B cell (primary cell): ENCODE results near the gene OVOL3. TPM values are rescaled to one million over a fixed set of nuclear protein-coding genes. Genes with fewer than 3 reads are reported as not detected.

Source experiments
- ATAC-seq: fragments of 200-7000 bp; cut with Tn5 transposase; one replicate; pipeline ENCODE4 v1.10.0; 2021; ENCODE audit warnings: low read depth, mild to moderate bottlenecking, moderate number of reproducible peaks, moderate library complexity
- CTCF ChIA-PET: fragments of 350-600 bp; sonication (Branson Sonifier 250); formaldehyde crosslinking; loops from one replicate; lab custom pipeline; 2021; ENCODE audit warnings: antibody characterized with exemption, inconsistent platforms; lab: Charles Lee
- POLR2A ChIA-PET: fragments of 350-600 bp; sonication (Branson Sonifier 250); formaldehyde crosslinking; loops from one replicate; lab custom pipeline; 2021; ENCODE audit warnings: antibody characterized with exemption; lab: Charles Lee
- DNase-seq: peaks from one replicate; pipeline ENCODE4 v3.0.0; 2013
- H2AFZ ChIP-seq: 2 replicates; pipeline ENCODE4 v1.6.1; 2012; ENCODE audit warnings: mild to moderate bottlenecking, low read depth, low read length; ENCODE audit not compliant: insufficient read depth, poor library complexity, severe bottlenecking
- H3K27ac ChIP-seq, 2 donors: 1 replicate in 1 of 2; 2 replicates in 1 of 2; pipeline ENCODE4 v1.5.1; 2012 to 2013; ENCODE audit warnings: low read length in 2 of 2, mild to moderate bottlenecking in 2 of 2, moderate library complexity in 1 of 2
- H3K27me3 ChIP-seq, 4 experiments: fragments of 200-600 bp in 1 of 4; sonication (generic) in 1 of 4; replicated peaks in 1 of 4; 1 replicate in 2 of 4; 2 replicates in 2 of 4; pipeline versions ENCODE4 v1.6.1 to v1.7.0; 2013 to 2016; ENCODE audit warnings: low read length in 3 of 4, mild to moderate bottlenecking in 2 of 4, mixed read lengths in 1 of 4, moderate library complexity in 1 of 4; ENCODE audit not compliant: insufficient read depth in 4 of 4, control insufficient read depth in 3 of 4; ENCODE audit errors: control extremely low read depth in 1 of 4
- H3K36me3 ChIP-seq, 2 experiments: replicated peaks in 1 of 2; 1 replicate in 1 of 2; 2 replicates in 1 of 2; pipeline versions ENCODE4 v1.6.1 to v1.7.1; 2013; ENCODE audit warnings: low read length in 1 of 2; ENCODE audit not compliant: insufficient read depth in 2 of 2, control insufficient read depth in 1 of 2; ENCODE audit errors: control extremely low read depth in 1 of 2, extremely low read depth in 1 of 2
- H3K4me1 ChIP-seq, 2 donors: fragments of 200-600 bp in 1 of 2; sonication (generic) in 1 of 2; 1 replicate in 1 of 2; 2 replicates in 1 of 2; pipeline versions ENCODE4 v1.5.1 to v1.6.1; 2013 to 2017; ENCODE audit warnings: low read length in 2 of 2; ENCODE audit not compliant: control insufficient read depth in 2 of 2, insufficient read depth in 2 of 2
- H3K4me2 ChIP-seq: replicated peaks from 2 replicates; pipeline ENCODE3; 2012; ENCODE audit warnings: mild to moderate bottlenecking, low read depth, low read length; ENCODE audit not compliant: poor library complexity, severe bottlenecking
- H3K4me3 ChIP-seq, 5 experiments: fragments of 200-600 bp in 1 of 5; sonication (generic) in 1 of 5; 1 replicate in 3 of 5; 2 replicates in 2 of 5; pipeline versions ENCODE4 v1.5.1 to v1.7.0; 2011 to 2016; ENCODE audit warnings: low read length in 4 of 5, mild to moderate bottlenecking in 4 of 5, low read depth in 2 of 5, control low read depth in 1 of 5, moderate library complexity in 1 of 5; ENCODE audit not compliant: insufficient read depth in 1 of 5; ENCODE audit errors: control extremely low read depth in 1 of 5, extremely low read depth in 1 of 5
- H3K79me2 ChIP-seq: fragments of 200-600 bp; sonication (generic); one replicate; pipeline ENCODE4 v1.6.0; 2016; ENCODE audit warnings: low read length; ENCODE audit not compliant: control insufficient read depth, insufficient read depth
- H3K9ac ChIP-seq: fragments of 200-600 bp; sonication (generic); 2 replicates; pipeline ENCODE4 v1.6.1; 2017; ENCODE audit warnings: mild to moderate bottlenecking, low read length, moderate library complexity
- H3K9me3 ChIP-seq, 3 donors: one replicate each; pipeline versions ENCODE4 v1.6.1 to v1.7.1; 2013; ENCODE audit warnings: low read length in 2 of 3; ENCODE audit not compliant: control insufficient read depth in 2 of 3, insufficient read depth in 1 of 3; ENCODE audit errors: control extremely low read depth in 1 of 3
- H4K20me1 ChIP-seq: 2 replicates; pipeline ENCODE4 v1.6.0; 2012; ENCODE audit warnings: mild to moderate bottlenecking, low read length; ENCODE audit not compliant: insufficient read depth, control insufficient read depth, poor library complexity, severe bottlenecking
- H3K27ac Mint-ChIP-seq: one replicate; pipeline ENCODE4 v1.8.0; 2021; ENCODE audit warnings: mixed read lengths
- H3K27me3 Mint-ChIP-seq: one replicate; pipeline ENCODE4 v1.8.0; 2021; ENCODE audit warnings: mixed read lengths
- H3K4me1 Mint-ChIP-seq: one replicate; pipeline ENCODE4 v1.8.0; 2021; ENCODE audit warnings: mixed read lengths
- H3K4me3 Mint-ChIP-seq: one replicate; pipeline ENCODE4 v1.8.0; 2021; ENCODE audit warnings: mixed read lengths
- H3K9me3 Mint-ChIP-seq: one replicate; pipeline ENCODE4 v1.8.0; 2022; ENCODE audit warnings: mixed read lengths; ENCODE audit not compliant: insufficient read depth
- EZH2 ChIP-seq: IDR thresholded peaks from 2 replicates; pipeline ENCODE4 v1.6.1; 2012; ENCODE audit warnings: borderline replicate concordance, low read depth, mild to moderate bottlenecking, moderate library complexity, low read length; ENCODE audit not compliant: insufficient read depth, poor library complexity, severe bottlenecking
- WGBS: methylation state at CpG from one replicate; pipeline ENCODE4 v1.1.5; 2013; ENCODE audit warnings: missing lambda C conversion rate; ENCODE audit not compliant: insufficient coverage; 5-methylcytosine and 5-hydroxymethylcytosine counted together
- intact Hi-C: fragments of 100-400 bp; cut with micrococcal nuclease; formaldehyde crosslinking; loops from one replicate; pipeline ENCODE4 v1.10.0; 2022
- polyA plus RNA-seq: library from polyadenylated mRNA; depleted of rRNA; stranded (reverse); fragments of >200 nt; gene quantifications from 2 replicates; pipeline ENCODE4 v1.2.3, GENCODE V29; 2012
- total RNA-seq, 2 donors: library from RNA; stranded (reverse); fragments of 120-200 nt in 1 of 2; gene quantifications; 1 replicate in 1 of 2; 2 replicates in 1 of 2; pipeline versions ENCODE4 v1.2.3 to v1.2.4, GENCODE V29; 2013 to 2022
- TF ChIP-seq, protein P1 (sequence below): fragments of 200-600 bp; IDR thresholded peaks from one replicate; pipeline ENCODE4 v1.8.0; 2022; ENCODE audit warnings: antibody characterized with exemption, mild to moderate bottlenecking

OVOL3 gene
- total and polyA plus RNA-seq, 2 donors (not counting 1 experiment from before 2014, with no cell fraction given) = not detected

DNA sequence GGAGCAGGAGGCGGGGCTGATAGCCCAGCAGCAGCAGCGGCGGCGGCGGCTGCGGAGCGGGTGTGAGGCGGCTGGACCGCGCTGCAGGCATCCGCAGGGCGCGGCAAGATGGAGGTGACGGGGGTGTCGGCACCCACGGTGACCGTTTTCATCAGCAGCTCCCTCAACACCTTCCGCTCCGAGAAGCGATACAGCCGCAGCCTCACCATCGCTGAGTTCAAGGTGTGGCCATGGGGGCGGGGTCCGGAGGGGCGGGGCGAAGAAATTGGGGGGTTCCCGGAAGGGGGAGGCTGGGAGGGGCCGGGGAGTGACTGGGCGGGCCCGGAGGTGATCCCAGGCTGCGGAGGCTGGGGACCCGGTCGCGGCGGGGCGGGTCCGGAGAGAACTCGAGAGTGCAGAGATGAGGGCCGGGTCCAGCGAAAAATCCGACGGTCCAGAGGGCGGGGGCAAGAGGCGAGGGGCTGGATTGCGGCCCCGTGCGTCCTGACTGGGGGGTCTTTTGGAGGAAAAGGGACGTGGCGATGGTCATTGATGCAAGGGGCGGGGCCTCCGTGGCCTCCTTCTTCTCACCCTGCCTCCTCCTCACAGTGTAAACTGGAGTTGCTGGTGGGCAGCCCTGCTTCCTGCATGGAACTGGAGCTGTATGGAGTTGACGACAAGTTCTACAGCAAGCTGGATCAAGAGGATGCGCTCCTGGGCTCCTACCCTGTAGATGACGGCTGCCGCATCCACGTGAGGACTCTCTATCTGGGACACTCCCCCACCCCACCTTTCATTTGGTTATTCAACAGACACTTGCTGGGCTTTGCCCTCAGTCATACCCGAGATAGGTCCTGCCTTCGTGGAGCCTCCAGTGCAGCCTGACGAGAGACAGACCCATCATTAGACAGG, 4.8 kb downstream of the OVOL3 start, which contains the start of gene TBCB:
Gene TBCB (plus strand): TSS at position 16 of the 891 bp plus-strand sequence. CDS start 93 bp downstream, at position 109.
- Histone ChIP-seq H3K9me3 (peaks cover 0 to 6% (median 0%) of the 10 kb centered on the region in 3 donors), H3K27me3 (no peaks in the 10 kb centered on the region), H3K9ac (peak within 1 kb of the TSS; percentile 73), H3K79me2 (peaks cover 60% of the 10 kb centered on the region), H2AFZ (peak within 1 kb of the TSS; percentile 84), H3K27ac (peak within 1 kb of the TSS; percentile 84 to 90), H3K4me3 (peak within 1 kb of the TSS; percentile 76 to 91 (median 79)), H4K20me1 (peaks cover 21% of the 10 kb centered on the region), H3K36me3 (peaks cover 0 to 36% of the 10 kb centered on the region in 2 experiments), H3K4me2 (peak within 1 kb of the TSS; percentile 80), H3K4me1 (peaks cover 16 to 23% of the 10 kb centered on the region in 2 donors)
- 10% methylated on average over 48 of the region's 59 CpGs for WGBS
- intact Hi-C loops = loop anchor here (1.0 to 10.0 kb wide), 9 partner anchors 12 to 471 kb away; partner anchors contain the start of genes ALKBH6, COX6B1, ETV2 and PROSER3
- Mint-ChIP-seq H3K27ac (peak within 1 kb of the TSS; percentile 99), H3K9me3 (no peaks in the 10 kb centered on the region), H3K4me3 (peak within 1 kb of the TSS; percentile 95), H3K27me3 (no peaks in the 10 kb centered on the region), H3K4me1 (peaks cover 40% of the 10 kb centered on the region)
- POLR2A ChIA-PET = interaction anchor here (1.2 to 3.4 kb wide), 5 partner anchors 13 to 1351 kb away, joined by 3 to 22 read pairs (median 8); partner anchors contain the start of genes CAPNS1, THAP8, WDR62 and ZNF565
- no peak for DNase-seq
- no peak for TF ChIP-seq EZH2
- TF ChIP-seq, protein P1, sequence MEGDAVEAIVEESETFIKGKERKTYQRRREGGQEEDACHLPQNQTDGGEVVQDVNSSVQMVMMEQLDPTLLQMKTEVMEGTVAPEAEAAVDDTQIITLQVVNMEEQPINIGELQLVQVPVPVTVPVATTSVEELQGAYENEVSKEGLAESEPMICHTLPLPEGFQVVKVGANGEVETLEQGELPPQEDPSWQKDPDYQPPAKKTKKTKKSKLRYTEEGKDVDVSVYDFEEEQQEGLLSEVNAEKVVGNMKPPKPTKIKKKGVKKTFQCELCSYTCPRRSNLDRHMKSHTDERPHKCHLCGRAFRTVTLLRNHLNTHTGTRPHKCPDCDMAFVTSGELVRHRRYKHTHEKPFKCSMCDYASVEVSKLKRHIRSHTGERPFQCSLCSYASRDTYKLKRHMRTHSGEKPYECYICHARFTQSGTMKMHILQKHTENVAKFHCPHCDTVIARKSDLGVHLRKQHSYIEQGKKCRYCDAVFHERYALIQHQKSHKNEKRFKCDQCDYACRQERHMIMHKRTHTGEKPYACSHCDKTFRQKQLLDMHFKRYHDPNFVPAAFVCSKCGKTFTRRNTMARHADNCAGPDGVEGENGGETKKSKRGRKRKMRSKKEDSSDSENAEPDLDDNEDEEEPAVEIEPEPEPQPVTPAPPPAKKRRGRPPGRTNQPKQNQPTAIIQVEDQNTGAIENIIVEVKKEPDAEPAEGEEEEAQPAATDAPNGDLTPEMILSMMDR = no peak
- peak; percentile 52 for ATAC-seq
- CTCF ChIA-PET = interaction anchor here (0.5 to 5.6 kb wide), 4 partner anchors 12 to 262 kb away, joined by 3 to 42 read pairs (median 4); partner anchors contain the start of genes THAP8, ZNF146 and ZNF565
